HL-60/S4 (cell line): Measurements from ENCODE around the gene GRWD1.

Experiments
- in situ Hi-C: fragments of 300-500 bp; cut with MboI; formaldehyde crosslinking; loops from 2 replicates; pipeline ENCODE4 v1.14.3; 2022; ENCODE audit warnings: low sequenced_read_pairs

The GRWD1 gene

GRCh38 chr19:48493718-48494401, 48.1 kb downstream of the GRWD1 start:
- in situ Hi-C loops, result no loop called here

DNA sequence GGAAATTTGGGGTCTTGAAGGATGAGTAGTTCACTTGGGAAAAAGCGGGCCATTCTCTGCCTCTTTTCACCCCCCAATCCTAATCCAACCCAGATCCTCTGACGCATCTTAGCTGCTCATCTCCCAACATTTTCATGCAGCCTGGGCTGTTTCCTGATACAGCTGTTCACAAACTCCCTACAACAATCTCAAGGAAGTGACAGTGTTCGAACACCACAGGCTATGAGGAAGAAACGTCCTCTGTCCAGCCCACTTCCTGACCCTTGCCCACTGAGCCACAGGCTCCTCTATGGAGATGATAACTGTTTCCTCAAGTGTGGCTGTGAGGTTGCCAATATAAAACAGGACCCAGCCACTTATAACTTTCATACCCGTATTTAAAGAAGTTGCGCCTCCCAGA, 49.6 kb downstream of the GRWD1 start:
- in situ Hi-C loops, result no loop called here

GRCh38 chr19:48496959-48497727, 51.4 kb downstream of the GRWD1 start:
- in situ Hi-C loops, result no loop called here

DNA sequence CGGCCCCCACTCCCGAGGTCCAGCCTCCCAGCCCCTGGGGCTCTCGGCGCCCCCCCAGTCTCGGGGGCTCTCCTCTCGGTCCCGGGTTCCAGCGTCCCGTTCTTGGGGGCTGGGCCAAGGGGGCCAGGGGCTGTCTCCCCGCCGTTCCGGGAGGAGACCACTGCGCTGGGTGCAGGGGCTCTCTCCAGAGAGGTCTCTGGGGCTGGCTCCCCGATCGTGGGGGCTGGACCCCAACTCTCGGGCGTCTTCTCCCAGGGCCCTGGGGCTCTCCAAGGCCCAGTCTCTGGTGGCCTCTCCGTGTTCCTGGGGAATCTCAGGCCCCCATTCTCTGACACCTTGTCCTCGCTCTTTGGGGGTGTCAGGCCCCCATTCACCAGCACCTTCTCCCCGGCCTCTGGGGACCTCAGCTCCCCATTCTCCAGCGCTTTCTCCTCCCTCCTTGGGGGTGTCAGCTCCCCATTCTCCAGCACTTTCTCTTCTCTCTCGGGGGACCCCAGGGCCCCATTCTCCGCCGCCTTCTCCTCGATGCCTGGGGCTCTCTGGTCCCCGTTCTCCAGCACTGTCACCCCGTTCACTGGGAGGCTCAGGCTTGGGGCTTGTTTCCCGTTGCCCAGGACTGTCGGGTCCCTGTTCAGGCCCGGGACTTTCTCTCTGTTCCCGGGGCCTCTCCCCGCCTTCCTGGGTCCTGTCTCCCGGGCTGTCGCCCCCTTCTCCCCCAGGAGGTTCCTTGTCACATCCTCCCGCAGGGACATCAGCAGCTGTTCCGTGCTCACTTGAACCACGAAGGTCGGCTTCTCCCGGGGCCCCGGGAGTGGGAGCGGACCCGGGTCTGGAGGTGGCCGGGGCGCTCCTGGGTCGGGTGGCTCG, 52.2 kb downstream of the GRWD1 start:
- in situ Hi-C loops, result no loop called here

DNA sequence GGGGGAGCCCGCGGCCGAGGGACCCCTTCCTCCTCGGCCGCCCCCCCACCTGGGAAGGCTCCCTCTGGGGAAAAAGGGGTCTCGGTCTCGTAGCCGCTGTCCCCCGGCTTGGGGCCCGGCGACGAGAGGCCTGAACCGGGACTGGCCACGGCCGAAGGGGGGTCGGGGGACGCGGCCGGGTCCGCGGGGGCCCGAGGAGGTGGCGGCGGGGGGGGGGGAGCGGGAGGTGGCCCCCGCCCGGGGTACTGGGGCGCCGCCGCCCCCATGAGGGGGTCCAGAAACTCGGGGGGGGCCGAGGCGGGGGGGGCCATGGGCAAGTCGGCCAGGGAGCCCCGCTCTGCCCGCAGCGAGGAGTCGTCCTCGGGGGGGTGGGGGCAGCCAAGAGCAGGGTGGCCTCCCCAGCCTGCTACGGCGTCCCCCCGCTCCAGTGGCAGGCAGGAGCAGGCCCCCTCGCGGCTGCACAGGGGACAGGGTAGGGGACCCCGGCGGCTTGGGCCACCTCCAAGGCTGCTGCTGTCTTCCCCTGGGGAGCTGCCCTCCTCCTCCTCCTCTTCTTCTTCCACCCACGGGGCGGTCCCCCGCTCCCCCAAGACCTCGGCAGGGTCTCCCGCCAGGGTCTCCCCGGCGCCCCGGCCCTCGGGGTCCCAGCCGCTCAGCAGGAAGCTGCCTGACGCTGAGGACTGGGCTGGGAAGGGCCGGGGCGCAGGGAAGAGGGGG, 53.0 kb downstream of the GRWD1 start:
- in situ Hi-C loops, result no loop called here

GRCh38 chr19:48499316-48500090, 53.7 kb downstream of the GRWD1 start:
- in situ Hi-C loops, result loop anchor here (25.0 kb wide), 1 partner anchor 338 kb away; the partner anchor contains the start of gene HSD17B14

DNA sequence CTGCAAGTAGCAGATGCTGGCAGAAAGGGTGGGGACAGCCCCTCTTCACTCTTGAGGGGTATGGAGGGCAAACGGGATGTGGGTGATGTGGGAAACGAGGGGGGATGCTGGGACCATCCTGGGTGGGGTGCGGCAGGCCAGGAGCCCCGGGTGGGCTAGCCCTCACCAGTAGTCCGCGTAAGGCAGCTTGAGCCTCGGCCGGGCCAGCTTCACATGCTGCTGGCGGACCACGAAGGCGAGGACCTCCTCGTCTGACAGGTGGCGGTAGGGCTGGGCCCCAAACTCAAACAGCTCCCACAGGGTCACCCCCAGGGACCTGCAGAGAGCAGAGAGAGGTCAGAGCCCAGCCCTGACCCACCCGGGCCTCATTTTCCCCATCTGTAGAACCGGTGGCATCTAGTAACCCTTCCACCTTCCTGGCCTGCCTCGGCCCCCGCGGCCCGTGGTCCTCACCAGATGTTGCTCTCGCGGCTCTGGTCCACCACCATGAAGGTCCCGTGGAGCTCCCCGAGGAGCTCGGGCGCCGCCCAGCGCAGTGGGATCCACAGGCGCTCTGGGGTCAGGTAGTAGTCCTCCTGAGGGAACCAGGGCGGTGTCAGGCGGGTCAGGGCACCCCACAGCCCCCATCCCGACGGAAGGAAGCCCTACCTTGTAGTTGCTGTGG, 55.2 kb downstream of the GRWD1 start:
- in situ Hi-C loops, result loop anchor here (25.0 kb wide), 1 partner anchor 336 kb away; the partner anchor contains the start of gene HSD17B14

DNA sequence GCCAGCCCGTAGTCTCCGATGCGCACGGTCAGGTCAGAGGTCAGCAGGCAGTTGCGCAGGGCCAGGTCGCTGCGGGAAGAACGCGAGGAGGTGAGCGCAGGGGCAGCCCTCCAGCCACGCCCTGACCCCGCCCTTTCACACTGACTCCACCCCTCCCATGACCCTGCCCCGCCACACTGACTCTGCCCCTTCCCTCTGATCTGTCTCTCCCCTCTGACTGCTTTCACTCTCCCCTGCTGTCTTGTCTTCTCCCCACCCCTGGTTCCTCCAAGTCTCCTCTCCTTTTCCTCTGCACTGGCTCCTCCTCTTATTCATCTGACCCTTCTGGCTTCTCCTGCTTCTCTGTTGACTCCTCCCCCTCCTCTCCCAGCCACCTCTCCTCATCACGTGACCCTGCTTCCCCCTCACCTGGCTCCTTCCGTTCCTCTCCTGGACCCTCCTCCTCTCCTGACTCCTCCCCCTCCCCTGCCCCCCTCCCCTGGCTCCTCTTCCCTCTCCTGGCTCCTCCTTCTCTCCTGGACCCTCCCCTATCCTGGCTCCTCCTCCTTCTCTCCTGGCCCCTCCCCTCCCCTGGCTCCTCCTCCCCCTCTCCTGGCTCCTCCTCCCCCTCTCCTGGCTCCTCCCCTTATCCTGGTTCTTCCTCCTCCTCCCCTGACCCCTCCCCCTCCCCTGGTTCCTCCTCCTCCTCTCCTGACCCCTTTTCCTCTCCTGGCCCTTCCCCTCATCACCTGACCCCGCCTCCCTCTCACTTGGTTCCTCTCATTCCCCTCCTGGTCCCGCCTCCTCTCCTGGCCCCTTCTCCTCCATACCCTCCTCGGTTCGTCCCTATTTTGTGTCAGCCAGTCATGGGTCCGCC, 55.9 kb downstream of the GRWD1 start:
- in situ Hi-C loops, result loop anchor here (25.0 kb wide), 1 partner anchor 336 kb away; the partner anchor contains the start of gene HSD17B14

DNA sequence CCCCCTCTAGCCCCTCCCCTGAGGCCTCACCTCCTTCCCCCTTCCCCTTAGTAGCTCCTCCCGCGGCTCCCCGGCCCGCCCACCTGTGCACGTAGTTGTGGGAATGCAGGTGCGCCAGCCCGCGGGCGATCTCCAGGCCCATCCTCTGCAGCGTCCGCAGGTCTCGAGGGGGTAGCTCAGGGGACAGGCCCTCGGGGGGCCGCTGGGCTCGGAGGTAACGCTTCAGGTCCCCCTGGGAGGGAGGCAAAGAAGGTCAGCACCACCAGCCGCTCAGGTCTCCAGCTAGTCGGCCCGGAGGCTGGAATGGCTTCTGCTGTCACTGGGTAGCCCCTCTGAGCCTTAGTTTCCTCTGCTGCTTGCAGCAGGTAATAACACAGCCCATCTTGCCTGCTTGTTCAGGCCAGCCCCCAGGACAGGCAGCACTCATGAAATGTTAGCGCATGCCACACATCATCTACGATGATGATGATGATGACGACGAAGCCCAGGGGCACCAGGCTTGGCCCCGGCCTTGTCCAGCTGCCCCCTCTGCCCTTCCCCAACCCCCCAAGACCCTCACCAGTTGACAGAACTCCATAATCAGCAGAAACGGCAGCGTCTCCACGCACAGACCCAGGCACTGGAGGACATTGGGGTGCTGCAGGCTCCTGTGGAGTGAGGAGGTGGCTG, 56.7 kb downstream of the GRWD1 start:
- in situ Hi-C loops, result loop anchor here (25.0 kb wide), 1 partner anchor 335 kb away; the partner anchor contains the start of gene HSD17B14

DNA sequence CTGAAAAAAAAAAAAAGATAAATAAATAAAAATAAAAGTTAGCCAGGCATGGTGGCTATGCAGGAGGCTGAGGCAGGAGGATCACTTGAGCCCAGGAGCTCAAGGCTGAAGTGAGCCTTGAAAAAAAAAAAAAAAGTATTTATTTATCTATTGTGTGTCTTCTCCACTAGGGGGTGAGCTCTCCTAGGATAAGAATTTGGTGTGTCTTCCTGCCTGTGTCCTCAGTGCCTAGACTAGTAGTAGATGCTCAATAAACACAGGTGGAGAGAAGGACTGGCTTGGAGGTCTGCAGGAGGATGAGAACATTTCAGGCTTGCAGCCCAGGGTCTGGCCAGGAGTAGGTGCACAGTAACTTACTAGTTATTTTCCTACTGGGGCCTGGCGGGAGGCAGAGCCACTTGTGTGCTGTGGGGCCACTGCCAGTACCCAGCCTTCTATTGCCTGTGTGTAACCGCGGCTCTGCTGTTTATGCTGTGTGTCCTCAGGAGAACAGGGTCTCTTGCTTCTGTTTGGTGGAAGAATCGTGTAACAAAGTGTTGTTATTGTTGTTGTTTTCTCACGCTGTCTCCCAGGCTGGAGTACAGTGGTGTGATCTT, 60.5 kb downstream of the GRWD1 start:
- in situ Hi-C loops, result loop anchor here (5.0 to 25.0 kb wide), 2 partner anchors 71 to 331 kb away; partner anchors contain the start of gene HSD17B14
